Fibroblast of lung (primary cell): Measurements from ENCODE around the gene AFP. TPM values are rescaled to one million over a fixed set of nuclear protein-coding genes. Genes with fewer than 3 reads are reported as not detected.

Experiments
- DNase-seq, 2 donors: peaks; one replicate each; pipeline versions ENCODE4 v3.0.0 to v3.0.0-alpha.2; 2010; ENCODE audit warnings: low read depth in 2 of 2
- H2AFZ ChIP-seq: 2 replicates; pipeline ENCODE4 v1.5.1; 2012; ENCODE audit warnings: low read length, control low read depth, inconsistent platforms
- H3K27ac ChIP-seq: 2 replicates; pipeline ENCODE4 v1.5.1; 2011; ENCODE audit warnings: low read length, control low read depth; ENCODE audit not compliant: insufficient read depth
- H3K27me3 ChIP-seq: 2 replicates; pipeline ENCODE4 v1.5.1; 2011; ENCODE audit warnings: mild to moderate bottlenecking, low read length; ENCODE audit not compliant: control insufficient read depth, insufficient read depth
- H3K36me3 ChIP-seq: 2 replicates; pipeline ENCODE4 v1.5.1; 2011; ENCODE audit warnings: low read length; ENCODE audit not compliant: control insufficient read depth, insufficient read depth
- H3K4me1 ChIP-seq: 2 replicates; pipeline ENCODE4 v1.5.1; 2011; ENCODE audit warnings: low read length; ENCODE audit not compliant: control insufficient read depth, insufficient read depth; ENCODE audit errors: extremely low read depth
- H3K4me2 ChIP-seq: 2 replicates; pipeline ENCODE4 v1.5.1; 2011; ENCODE audit warnings: low read length, control low read depth; ENCODE audit not compliant: insufficient read depth; ENCODE audit errors: extremely low read depth
- H3K4me3 ChIP-seq, 4 experiments: fragments of 200-600 bp in 1 of 4; sonication (generic) in 1 of 4; replicated peaks in 1 of 4; 2 replicates each; pipeline ENCODE4 v1.5.1; 2011 to 2016; ENCODE audit warnings: low read length in 4 of 4, low read depth in 3 of 4, mild to moderate bottlenecking in 3 of 4, control low read depth in 2 of 4, inconsistent platforms in 1 of 4, mixed read lengths in 1 of 4; ENCODE audit not compliant: insufficient read depth in 1 of 4; ENCODE audit errors: control extremely low read depth in 1 of 4
- H3K79me2 ChIP-seq: 2 replicates; pipeline ENCODE4 v1.5.1; 2012; ENCODE audit warnings: mild to moderate bottlenecking, low read length, inconsistent platforms; ENCODE audit not compliant: control insufficient read depth, insufficient read depth
- H3K9ac ChIP-seq: 2 replicates; pipeline ENCODE4 v1.5.1; 2011; ENCODE audit warnings: mild to moderate bottlenecking, low read length, control low read depth; ENCODE audit not compliant: insufficient read depth
- H3K9me3 ChIP-seq: 2 replicates; pipeline ENCODE4 v1.5.1; 2012; ENCODE audit warnings: low read depth, low read length; ENCODE audit not compliant: control insufficient read depth, insufficient read depth
- H4K20me1 ChIP-seq: 2 replicates; pipeline ENCODE4 v1.5.1; 2011; ENCODE audit warnings: low read length; ENCODE audit not compliant: control insufficient read depth, insufficient read depth; ENCODE audit errors: extremely low read depth
- CTCF ChIP-seq, 2 donors: IDR thresholded peaks in 1 of 2; conservative IDR thresholded peaks in 1 of 2; 1 replicate in 1 of 2; 2 replicates in 1 of 2; pipeline ENCODE4 v1.5.1; 2011 to 2012; ENCODE audit warnings: low read length in 2 of 2, control low read depth in 1 of 2, inconsistent platforms in 1 of 2, low read depth in 1 of 2, mild to moderate bottlenecking in 1 of 2
- EZH2 ChIP-seq: IDR thresholded peaks from 2 replicates; pipeline ENCODE4 v1.5.1; 2012; ENCODE audit warnings: low read length, control low read depth, mild to moderate bottlenecking; ENCODE audit errors: missing control alignments
- polyA plus RNA-seq, 2 donors: library from polyadenylated mRNA; depleted of rRNA in 1 of 2; stranded (reverse) in 1 of 2; unstranded in 1 of 2; fragments of >200 nt; gene quantifications; 2 replicates each; pipeline ENCODE4 v1.2.1, GENCODE V29; 2011 to 2012; ENCODE audit warnings: missing spikeins in 1 of 2
- total RNA-seq: library from RNA; depleted of rRNA; stranded (reverse); fragments of >200 nt; gene quantifications from 2 replicates; pipeline ENCODE4 v1.2.1, GENCODE V29; 2014

The AFP gene
- total and polyA plus RNA-seq, 2 donors (not counting 1 experiment from before 2014, with no cell fraction given), result 0.35 to 0.83 TPM

GRCh38 chr4:73426666-73427065 is 9.4 kb upstream of the AFP start:
- H3K79me2 ChIP-seq, result no peaks in the 10 kb centered on the region
- H3K4me2 ChIP-seq, result no peak overlapping the region
- no peak overlapping the region for H3K27ac ChIP-seq
- H3K9me3 ChIP-seq, result no peaks in the 10 kb centered on the region
- peaks cover 5% of the 10 kb centered on the region for H3K27me3 ChIP-seq
- no peaks in the 10 kb centered on the region for H4K20me1 ChIP-seq
- no peaks in the 10 kb centered on the region for H3K36me3 ChIP-seq
- DNase-seq, result no peak
- H2AFZ ChIP-seq, result no peak overlapping the region
- no peak overlapping the region for H3K9ac ChIP-seq
- H3K4me1 ChIP-seq, result no peaks in the 10 kb centered on the region
- H3K4me3 ChIP-seq, result no peak overlapping the region
- no peak for TF ChIP-seq CTCF (conservative IDR thresholded peaks at IDR 0.05 in 1 of 2, IDR thresholded peaks at IDR 0.05 in 1 of 2; ENCODE audit: low read depth in 1 of 2, low read length in 2 of 2)
- no peak for TF ChIP-seq EZH2

GRCh38 chr4:73429118-73429517 is 6.9 kb upstream of the AFP start:
- peaks cover 8% of the 10 kb centered on the region for H3K27me3 ChIP-seq

GRCh38 chr4:73429826-73430587 is 6.0 kb upstream of the AFP start:
- Histone ChIP-seq H3K4me1 (no peaks in the 10 kb centered on the region), H3K9ac (no peak overlapping the region), H3K9me3 (no peaks in the 10 kb centered on the region), H2AFZ (no peak overlapping the region), H3K27me3 (peaks cover 8% of the 10 kb centered on the region), H4K20me1 (no peaks in the 10 kb centered on the region), H3K4me2 (no peak overlapping the region), H3K27ac (no peak overlapping the region), H3K4me3 (no peak overlapping the region), H3K79me2 (no peaks in the 10 kb centered on the region), H3K36me3 (no peaks in the 10 kb centered on the region)
- TF ChIP-seq CTCF (conservative IDR thresholded peaks at IDR 0.05 in 1 of 2, IDR thresholded peaks at IDR 0.05 in 1 of 2; ENCODE audit: low read depth in 1 of 2, low read length in 2 of 2) (no peak), EZH2 (no peak)
- no peak for DNase-seq

More at GRCh38 chr4:73429118-73429517, 6.9 kb upstream of the AFP start:
- Histone ChIP-seq H3K4me1 (no peaks in the 10 kb centered on the region), H2AFZ (no peak overlapping the region), H3K4me2 (no peak overlapping the region), H3K9me3 (no peaks in the 10 kb centered on the region), H3K9ac (no peak overlapping the region), H3K4me3 (no peak overlapping the region), H3K79me2 (no peaks in the 10 kb centered on the region), H3K36me3 (no peaks in the 10 kb centered on the region), H3K27ac (no peak overlapping the region), H4K20me1 (no peaks in the 10 kb centered on the region)
- no peak for DNase-seq
- TF ChIP-seq EZH2 (no peak), CTCF (conservative IDR thresholded peaks at IDR 0.05 in 1 of 2, IDR thresholded peaks at IDR 0.05 in 1 of 2; ENCODE audit: low read depth in 1 of 2, low read length in 2 of 2) (no peak)
